Nephron (organoid): ENCODE data around the gene ZNF574.

Experiments used
- H3K27ac Mint-ChIP-seq, 3 experiments: 2 replicates each; pipeline ENCODE4 v1.8.0; 2020; ENCODE audit warnings: mixed read lengths in 3 of 3, mild to moderate bottlenecking in 2 of 3, moderate library complexity in 1 of 3
- H3K27me3 Mint-ChIP-seq: 2 replicates; pipeline ENCODE4 v1.8.0; 2021; ENCODE audit warnings: low read depth, mild to moderate bottlenecking, moderate library complexity, mixed read lengths
- H3K36me3 Mint-ChIP-seq: 2 replicates; pipeline ENCODE4 v1.8.0; 2020; ENCODE audit warnings: low read depth, mixed read lengths
- H3K4me1 Mint-ChIP-seq: 2 replicates; pipeline ENCODE4 v1.8.0; 2020; ENCODE audit warnings: mixed read lengths
- H3K4me3 Mint-ChIP-seq, 3 experiments: 2 replicates each; pipeline ENCODE4 v1.8.0; 2020; ENCODE audit warnings: mild to moderate bottlenecking in 3 of 3, mixed read lengths in 3 of 3, moderate library complexity in 2 of 3
- H3K9me3 Mint-ChIP-seq: 2 replicates; pipeline ENCODE4 v1.8.0; 2020; ENCODE audit warnings: mixed read lengths
- TF ChIP-seq, protein P1 (sequence below), 3 experiments: fragments of 200-600 bp; sonication (generic); IDR thresholded peaks; one replicate each; pipeline ENCODE4 v1.5.0; 2021; ENCODE audit warnings: antibody characterized with exemption in 3 of 3; ENCODE audit not compliant: unreplicated experiment in 3 of 3

ZNF574 gene

DNA sequence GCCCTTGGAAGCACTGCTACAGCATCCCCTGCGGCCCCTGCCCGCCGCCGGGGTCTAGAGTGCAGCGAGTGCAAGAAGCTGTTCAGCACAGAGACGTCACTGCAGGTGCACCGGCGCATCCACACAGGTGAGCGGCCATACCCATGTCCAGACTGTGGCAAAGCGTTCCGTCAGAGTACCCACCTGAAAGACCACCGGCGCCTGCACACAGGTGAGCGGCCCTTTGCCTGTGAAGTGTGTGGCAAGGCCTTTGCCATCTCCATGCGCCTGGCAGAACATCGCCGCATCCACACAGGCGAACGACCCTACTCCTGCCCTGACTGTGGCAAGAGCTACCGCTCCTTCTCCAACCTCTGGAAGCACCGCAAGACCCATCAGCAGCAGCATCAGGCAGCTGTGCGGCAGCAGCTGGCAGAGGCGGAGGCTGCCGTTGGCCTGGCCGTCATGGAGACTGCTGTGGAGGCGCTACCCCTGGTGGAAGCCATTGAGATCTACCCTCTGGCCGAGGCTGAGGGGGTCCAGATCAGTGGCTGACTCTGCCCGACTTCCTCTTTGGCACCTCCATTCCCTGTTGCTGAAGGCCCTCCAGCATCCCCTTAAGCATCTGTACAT lies 4.9 kb downstream of the ZNF574 start:
- TF ChIP-seq, protein P1, sequence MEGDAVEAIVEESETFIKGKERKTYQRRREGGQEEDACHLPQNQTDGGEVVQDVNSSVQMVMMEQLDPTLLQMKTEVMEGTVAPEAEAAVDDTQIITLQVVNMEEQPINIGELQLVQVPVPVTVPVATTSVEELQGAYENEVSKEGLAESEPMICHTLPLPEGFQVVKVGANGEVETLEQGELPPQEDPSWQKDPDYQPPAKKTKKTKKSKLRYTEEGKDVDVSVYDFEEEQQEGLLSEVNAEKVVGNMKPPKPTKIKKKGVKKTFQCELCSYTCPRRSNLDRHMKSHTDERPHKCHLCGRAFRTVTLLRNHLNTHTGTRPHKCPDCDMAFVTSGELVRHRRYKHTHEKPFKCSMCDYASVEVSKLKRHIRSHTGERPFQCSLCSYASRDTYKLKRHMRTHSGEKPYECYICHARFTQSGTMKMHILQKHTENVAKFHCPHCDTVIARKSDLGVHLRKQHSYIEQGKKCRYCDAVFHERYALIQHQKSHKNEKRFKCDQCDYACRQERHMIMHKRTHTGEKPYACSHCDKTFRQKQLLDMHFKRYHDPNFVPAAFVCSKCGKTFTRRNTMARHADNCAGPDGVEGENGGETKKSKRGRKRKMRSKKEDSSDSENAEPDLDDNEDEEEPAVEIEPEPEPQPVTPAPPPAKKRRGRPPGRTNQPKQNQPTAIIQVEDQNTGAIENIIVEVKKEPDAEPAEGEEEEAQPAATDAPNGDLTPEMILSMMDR (IDR thresholded peaks at IDR 0.05; ENCODE audit: unreplicated experiment in 3 of 3), result no peak
- H3K9me3 Mint-ChIP-seq, result no peaks in the 10 kb centered on the region
- no peak overlapping the region for H3K27ac Mint-ChIP-seq
- peaks cover 40% of the 10 kb centered on the region for H3K36me3 Mint-ChIP-seq
- no peaks in the 10 kb centered on the region for H3K27me3 Mint-ChIP-seq
- peak overlapping the region in 1 of 3 experiments; percentile 74 for H3K4me3 Mint-ChIP-seq
- H3K4me1 Mint-ChIP-seq, result peaks cover 23% of the 10 kb centered on the region

- Mint-ChIP-seq H3K27ac (peak overlapping the region in 1 of 3 experiments; percentile 50), H3K9me3 (no peaks in the 10 kb centered on the region), H3K36me3 (peaks cover 40% of the 10 kb centered on the region), H3K4me3 (peak overlapping the region in 2 of 3 experiments; percentile 45 to 74), H3K27me3 (no peaks in the 10 kb centered on the region), H3K4me1 (peaks cover 17% of the 10 kb centered on the region)
- TF ChIP-seq, protein P1 (IDR thresholded peaks at IDR 0.05; ENCODE audit: unreplicated experiment in 3 of 3), result peak; percentile 31 to 38 (median 34)
These were observed 5.7 kb downstream of the ZNF574 start for GRCh38 chr19:42081584-42082203.

- peaks cover 33% of the 10 kb centered on the region for H3K36me3 Mint-ChIP-seq
- H3K27me3 Mint-ChIP-seq, result no peaks in the 10 kb centered on the region
- H3K27ac Mint-ChIP-seq, result no peak overlapping the region
- H3K4me3 Mint-ChIP-seq, result no peak overlapping the region
- no peaks in the 10 kb centered on the region for H3K9me3 Mint-ChIP-seq
- TF ChIP-seq, protein P1 (IDR thresholded peaks at IDR 0.05; ENCODE audit: unreplicated experiment in 3 of 3), result no peak
- no peaks in the 10 kb centered on the region for H3K4me1 Mint-ChIP-seq
These were observed 7.6 kb downstream of the ZNF574 start for GRCh38 chr19:42083537-42083936.

DNA sequence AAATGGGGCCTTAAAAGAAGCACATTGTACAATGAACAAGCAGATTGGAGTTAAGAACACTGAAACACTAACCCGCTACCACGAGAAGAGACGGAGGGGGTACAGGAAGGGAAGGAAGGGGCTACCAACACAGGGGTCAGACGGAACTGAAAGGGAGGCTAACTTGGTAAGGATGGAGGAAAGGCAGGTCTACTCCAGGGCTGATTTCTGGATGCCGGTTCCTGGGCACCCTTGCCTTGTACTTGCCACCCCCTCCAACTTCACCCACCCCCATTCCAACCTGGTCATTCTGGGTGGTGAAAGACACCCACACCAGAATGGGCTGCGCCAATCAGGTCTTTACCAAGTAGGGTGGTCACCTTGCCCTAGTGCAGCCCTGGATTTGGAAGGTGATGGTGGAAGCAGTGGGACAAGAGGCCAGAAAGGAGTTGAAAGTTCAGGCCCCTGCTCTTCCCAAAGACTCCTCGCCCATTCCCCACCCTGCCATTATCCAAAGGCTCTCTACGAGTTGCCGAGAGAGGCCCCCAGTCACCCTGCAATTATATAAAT lies 10.3 kb downstream of the ZNF574 start:
- Mint-ChIP-seq H3K9me3 (no peaks in the 10 kb centered on the region), H3K4me3 (no peak overlapping the region), H3K27me3 (no peaks in the 10 kb centered on the region), H3K27ac (no peak overlapping the region), H3K4me1 (no peaks in the 10 kb centered on the region), H3K36me3 (peaks cover 22% of the 10 kb centered on the region)
- TF ChIP-seq, protein P1 (IDR thresholded peaks at IDR 0.05; ENCODE audit: unreplicated experiment in 3 of 3), result no peak

DNA sequence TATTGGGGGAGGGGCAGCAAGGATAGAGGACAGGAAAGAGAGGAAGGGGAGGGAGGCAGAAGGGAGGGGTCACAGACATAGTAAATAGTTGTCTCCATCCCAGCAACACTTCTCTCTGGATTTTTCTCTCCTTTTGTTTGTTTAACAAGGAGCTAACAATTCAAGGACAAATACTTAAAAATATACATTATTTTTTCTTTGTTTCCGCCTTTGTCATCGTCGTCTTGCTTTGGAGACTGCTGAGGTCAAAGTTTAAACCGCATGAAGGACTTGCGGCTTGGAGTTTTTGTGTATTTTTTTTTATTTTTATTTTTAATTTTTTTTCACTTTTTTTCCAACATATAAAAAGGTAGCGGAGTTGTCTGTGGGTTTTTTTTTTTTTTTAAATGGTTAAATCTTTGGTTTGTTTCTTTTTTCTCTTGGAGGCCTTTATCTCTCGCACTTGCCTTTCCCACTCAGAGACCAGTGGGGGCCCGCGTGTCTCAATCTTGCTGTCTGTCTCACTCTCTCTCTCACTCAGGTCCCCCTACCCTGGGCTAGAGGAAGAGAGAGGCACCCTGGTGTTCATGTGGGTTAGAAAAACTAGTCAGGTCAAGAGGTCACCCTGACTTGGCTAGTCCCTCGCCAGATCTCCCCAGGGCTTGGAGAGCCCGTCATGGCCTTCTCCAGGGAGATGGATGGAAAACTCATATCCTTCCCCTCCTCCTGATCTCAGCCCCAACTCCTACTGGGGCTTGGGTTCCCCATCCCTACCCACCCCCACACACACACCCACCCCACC lies 11.0 kb downstream of the ZNF574 start:
- Mint-ChIP-seq H3K27me3 (no peaks in the 10 kb centered on the region), H3K27ac (no peak overlapping the region), H3K4me1 (no peaks in the 10 kb centered on the region), H3K36me3 (peaks cover 15% of the 10 kb centered on the region), H3K4me3 (no peak overlapping the region), H3K9me3 (no peaks in the 10 kb centered on the region)
- TF ChIP-seq, protein P1 (IDR thresholded peaks at IDR 0.05; ENCODE audit: unreplicated experiment in 3 of 3), result no peak
